Neural progenitor cell (in vitro differentiated cells): ENCODE measurements around the gene BIN2. TPM values are rescaled to one million over a fixed set of nuclear protein-coding genes. Genes with fewer than 3 reads are reported as not detected.

Experiments
- DNase-seq: peaks from one replicate; pipeline ENCODE4 v3.0.0-alpha.2; 2016; ENCODE audit warnings: low spot score
- H2AFZ ChIP-seq: fragments of 200-600 bp; sonication (generic); replicated peaks from 2 replicates; pipeline ENCODE4 v1.6.1; 2016; ENCODE audit warnings: antibody characterized with exemption
- H3F3A ChIP-seq: fragments of 200-600 bp; sonication (generic); 2 replicates; pipeline ENCODE4 v1.6.1; 2016; ENCODE audit warnings: antibody characterized with exemption, low read depth
- H3K27ac ChIP-seq: fragments of 200-600 bp; sonication (generic); 2 replicates; pipeline ENCODE4 v1.5.1; 2016; ENCODE audit warnings: mild to moderate bottlenecking
- H3K27me3 ChIP-seq: fragments of 200-600 bp; sonication (generic); 2 replicates; pipeline ENCODE4 v1.6.1; 2016; ENCODE audit warnings: mild to moderate bottlenecking, moderate library complexity
- H3K36me3 ChIP-seq: fragments of 200-600 bp; sonication (generic); 2 replicates; pipeline ENCODE4 v1.5.1; 2016
- H3K4me1 ChIP-seq: fragments of 200-600 bp; sonication (generic); 2 replicates; pipeline ENCODE4 v1.6.1; 2016; ENCODE audit warnings: mixed run types
- H3K4me2 ChIP-seq: fragments of 200-600 bp; sonication (generic); 2 replicates; pipeline ENCODE4 v1.6.1; 2016
- H3K4me3 ChIP-seq: fragments of 200-600 bp; sonication (generic); 2 replicates; pipeline ENCODE4 v1.5.1; 2016
- H3K79me2 ChIP-seq: fragments of 200-600 bp; sonication (generic); 2 replicates; pipeline ENCODE4 v1.6.1; 2016; ENCODE audit warnings: low read depth
- H3K9ac ChIP-seq: fragments of 200-600 bp; sonication (generic); 2 replicates; pipeline ENCODE4 v1.6.1; 2016
- H3K9me3 ChIP-seq: fragments of 200-600 bp; sonication (generic); 2 replicates; pipeline ENCODE4 v1.5.1; 2016; ENCODE audit warnings: low read depth
- H4K20me1 ChIP-seq: fragments of 200-600 bp; sonication (generic); 2 replicates; pipeline ENCODE4 v1.6.1; 2016; ENCODE audit warnings: low read depth
- H3K27ac Mint-ChIP-seq: 3 replicates; pipeline ENCODE4 v1.8.0; 2021; ENCODE audit warnings: mixed read lengths
- H3K27me3 Mint-ChIP-seq: 2 replicates; pipeline ENCODE4 v1.8.0; 2022; ENCODE audit warnings: low read depth, mild to moderate bottlenecking, inconsistent platforms, moderate library complexity, mixed read lengths; ENCODE audit not compliant: insufficient read depth
- H3K36me3 Mint-ChIP-seq: 3 replicates; pipeline ENCODE4 v1.8.0; 2021; ENCODE audit warnings: mixed read lengths
- H3K4me1 Mint-ChIP-seq: 3 replicates; pipeline ENCODE4 v1.8.0; 2021; ENCODE audit warnings: mixed read lengths
- H3K4me3 Mint-ChIP-seq: 3 replicates; pipeline ENCODE4 v1.8.0; 2021; ENCODE audit warnings: mild to moderate bottlenecking, moderate library complexity, mixed read lengths
- H3K9me3 Mint-ChIP-seq: 3 replicates; pipeline ENCODE4 v1.8.0; 2020; ENCODE audit warnings: mixed read lengths
- CTCF ChIP-seq: fragments of 200-600 bp; sonication (generic); IDR thresholded peaks from 2 replicates; pipeline ENCODE4 v1.5.1; 2017; ENCODE audit warnings: antibody characterized with exemption, mild to moderate bottlenecking
- EZH2 ChIP-seq: fragments of 200-600 bp; sonication (generic); IDR thresholded peaks from 2 replicates; pipeline ENCODE4 v1.6.1; 2017; ENCODE audit warnings: antibody characterized with exemption, mild to moderate bottlenecking, moderate library complexity
- EZH2phosphoT487 ChIP-seq: fragments of 200-600 bp; sonication (generic); IDR thresholded peaks from 2 replicates; pipeline ENCODE4 v1.6.1; 2017; ENCODE audit warnings: antibody characterized with exemption
- total RNA-seq: library from RNA; depleted of rRNA; stranded (reverse); fragments of >200 nt; gene quantifications from 2 replicates; pipeline ENCODE4 v1.2.3, GENCODE V29; 2015; ENCODE audit warnings: low replicate concordance

BIN2 gene
- total RNA-seq, 1 donor from 2014 or later: 0.52 TPM

DNA sequence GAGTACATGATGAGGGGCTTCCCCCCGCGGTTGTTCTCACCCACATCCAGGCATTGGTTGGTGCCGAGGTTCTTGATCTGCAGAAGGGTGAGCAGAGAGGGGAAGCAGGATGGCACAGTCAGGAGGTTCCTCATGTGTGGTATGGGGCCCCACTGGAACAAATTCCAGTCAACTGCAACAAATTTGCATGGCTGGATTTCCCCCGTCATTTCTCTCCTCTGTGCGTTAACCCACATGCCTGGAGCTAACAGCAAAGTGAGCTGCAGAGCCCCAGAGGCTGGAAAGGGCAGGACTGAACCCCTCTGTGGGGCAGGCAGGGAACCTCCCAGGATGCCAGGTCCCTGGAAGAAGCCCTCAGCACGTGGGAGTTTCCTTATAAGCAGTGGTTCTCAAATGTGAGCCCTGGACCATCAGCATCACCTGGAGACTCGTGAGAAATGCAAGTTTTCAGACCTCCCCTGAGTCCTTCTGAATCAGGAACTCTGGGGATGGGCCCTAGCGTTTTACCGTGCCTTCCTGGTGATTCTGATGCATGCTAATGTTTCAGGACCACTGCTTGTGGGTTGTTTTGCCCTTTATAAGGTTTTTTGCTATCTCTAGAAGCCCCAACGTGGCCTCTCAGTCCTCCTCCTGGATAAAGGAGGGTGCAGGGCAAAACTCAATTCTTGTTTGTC, 33.5 kb upstream of the BIN2 start:
- no peak overlapping the region for H3K27ac Mint-ChIP-seq
- Histone ChIP-seq H3K79me2 (no peaks in the 10 kb centered on the region), H3K36me3 (no peaks in the 10 kb centered on the region), H3K9ac (no peak overlapping the region), H3K4me2 (no peak overlapping the region), H3F3A (no peaks in the 10 kb centered on the region), H4K20me1 (no peaks in the 10 kb centered on the region), H3K27me3 (no peaks in the 10 kb centered on the region), H3K9me3 (no peaks in the 10 kb centered on the region), H3K4me1 (no peaks in the 10 kb centered on the region), H3K4me3 (no peak overlapping the region), H2AFZ (no peak overlapping the region), H3K27ac (no peak overlapping the region)
- DNase-seq: no peak
- TF ChIP-seq CTCF (no peak), EZH2 (no peak), EZH2phosphoT487 (no peak)
- H3K27me3 Mint-ChIP-seq: peaks cover 9% of the 10 kb centered on the region
- H3K4me3 Mint-ChIP-seq: no peak overlapping the region
- no peaks in the 10 kb centered on the region for H3K9me3 Mint-ChIP-seq
- H3K4me1 Mint-ChIP-seq: no peaks in the 10 kb centered on the region
- no peaks in the 10 kb centered on the region for H3K36me3 Mint-ChIP-seq

DNA sequence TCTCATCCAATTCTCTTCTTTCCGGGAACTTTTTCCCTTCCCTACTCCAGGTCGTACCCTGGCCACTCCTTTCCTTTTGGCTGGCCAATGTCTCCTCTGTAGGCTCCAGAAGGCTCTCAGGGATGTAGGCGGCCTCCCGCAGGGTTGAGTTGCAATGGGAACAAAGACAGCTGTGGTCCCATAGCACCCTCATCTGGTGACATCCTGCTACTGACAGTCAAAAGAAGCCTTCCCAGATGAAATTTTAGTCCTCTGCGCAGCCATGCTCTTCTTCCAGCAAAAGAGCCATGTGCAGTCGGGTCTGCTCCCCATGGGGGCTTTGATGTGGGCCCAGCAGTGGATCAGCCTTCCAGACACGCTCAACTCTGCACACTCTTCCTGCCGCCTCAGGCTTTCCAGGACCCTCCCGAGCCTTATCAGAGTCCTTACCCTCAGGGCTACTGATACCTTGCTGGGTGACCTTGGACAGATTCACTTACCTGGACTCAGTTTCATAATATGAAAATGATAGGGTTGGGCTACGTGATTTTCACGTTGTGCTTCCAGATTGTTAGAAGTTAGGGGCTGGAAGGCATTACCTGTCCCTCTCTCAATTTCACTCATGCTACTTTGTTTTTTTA, 28.0 kb upstream of the BIN2 start:
- Histone ChIP-seq H3K4me1 (no peaks in the 10 kb centered on the region), H3K9ac (no peak overlapping the region), H4K20me1 (no peaks in the 10 kb centered on the region), H3K9me3 (no peaks in the 10 kb centered on the region), H3K36me3 (no peaks in the 10 kb centered on the region), H3K4me3 (no peak overlapping the region), H3K27me3 (no peaks in the 10 kb centered on the region), H2AFZ (peak overlapping the region; percentile 27), H3K79me2 (no peaks in the 10 kb centered on the region), H3K27ac (no peak overlapping the region), H3K4me2 (no peak overlapping the region), H3F3A (no peaks in the 10 kb centered on the region)
- no peak overlapping the region for H3K4me3 Mint-ChIP-seq
- peaks cover 10% of the 10 kb centered on the region for H3K4me1 Mint-ChIP-seq
- H3K27me3 Mint-ChIP-seq: peaks cover 3% of the 10 kb centered on the region
- no peaks in the 10 kb centered on the region for H3K36me3 Mint-ChIP-seq
- H3K9me3 Mint-ChIP-seq: no peaks in the 10 kb centered on the region
- H3K27ac Mint-ChIP-seq: no peak overlapping the region
- peak; percentile 91 for DNase-seq
- TF ChIP-seq EZH2: no peak
- peak; percentile 91 for TF ChIP-seq CTCF
- TF ChIP-seq EZH2phosphoT487: no peak

DNA sequence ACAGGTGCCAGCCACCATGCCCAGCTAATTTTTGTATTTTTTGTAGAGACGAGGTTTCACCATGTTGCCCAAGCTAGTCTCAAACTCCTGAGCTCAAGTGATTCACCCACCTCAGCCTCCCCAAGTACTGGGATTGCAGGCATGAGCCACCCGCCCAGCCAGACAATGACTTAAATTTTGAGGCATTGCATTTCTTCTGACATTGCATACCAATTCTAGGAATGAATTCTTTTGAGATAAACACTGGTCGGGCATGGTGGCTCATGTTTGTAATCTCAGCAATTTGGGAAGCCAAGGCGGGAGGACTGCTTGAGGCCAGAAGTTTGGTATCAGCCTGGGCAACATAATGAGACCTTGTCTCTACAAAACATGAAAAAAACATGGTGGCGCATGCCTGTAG, 25.1 kb upstream of the BIN2 start:
- no peak overlapping the region for H3K4me2 ChIP-seq
- H3K4me1 ChIP-seq: no peaks in the 10 kb centered on the region
- H3K27ac Mint-ChIP-seq: no peak overlapping the region
- no peak overlapping the region for H3K4me3 ChIP-seq
- no peaks in the 10 kb centered on the region for H3K9me3 ChIP-seq
- no peak overlapping the region for H3K9ac ChIP-seq
- no peaks in the 10 kb centered on the region for H3K27me3 Mint-ChIP-seq
- H3K27me3 ChIP-seq: no peaks in the 10 kb centered on the region
- no peak overlapping the region for H3K4me3 Mint-ChIP-seq
- no peaks in the 10 kb centered on the region for H3K36me3 Mint-ChIP-seq
- DNase-seq: no peak
- no peaks in the 10 kb centered on the region for H3K36me3 ChIP-seq
- no peak overlapping the region for H2AFZ ChIP-seq
- no peaks in the 10 kb centered on the region for H3K9me3 Mint-ChIP-seq
- TF ChIP-seq EZH2 (no peak), CTCF (no peak), EZH2phosphoT487 (no peak)
- H4K20me1 ChIP-seq: no peaks in the 10 kb centered on the region
- peaks cover 10% of the 10 kb centered on the region for H3K4me1 Mint-ChIP-seq
- no peaks in the 10 kb centered on the region for H3F3A ChIP-seq
- H3K79me2 ChIP-seq: no peaks in the 10 kb centered on the region
- H3K27ac ChIP-seq: no peak overlapping the region
